ENCODE data around the gene CSGALNACT2.

DNA sequence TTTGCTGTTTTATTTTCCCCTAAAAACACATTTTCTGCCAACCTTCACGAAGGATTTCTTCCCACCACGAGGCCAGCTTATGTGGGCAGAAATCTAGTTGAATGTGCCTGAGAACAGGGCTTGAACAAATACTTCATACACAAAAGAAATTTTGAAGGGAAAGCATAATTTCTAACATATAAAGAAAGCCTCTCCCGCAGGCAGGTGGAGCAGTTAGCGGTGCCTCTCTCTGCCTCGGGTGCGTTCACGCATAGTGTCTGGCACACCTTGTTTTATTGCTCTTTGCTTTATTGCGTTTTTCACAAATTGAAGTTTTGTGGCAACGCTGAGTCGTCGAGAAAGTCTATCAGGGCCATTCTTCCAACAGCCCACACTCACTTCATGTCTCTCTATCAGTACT lies 7.0 kb upstream of the CSGALNACT2 start:
- TF ChIP-seq, protein P1, sequence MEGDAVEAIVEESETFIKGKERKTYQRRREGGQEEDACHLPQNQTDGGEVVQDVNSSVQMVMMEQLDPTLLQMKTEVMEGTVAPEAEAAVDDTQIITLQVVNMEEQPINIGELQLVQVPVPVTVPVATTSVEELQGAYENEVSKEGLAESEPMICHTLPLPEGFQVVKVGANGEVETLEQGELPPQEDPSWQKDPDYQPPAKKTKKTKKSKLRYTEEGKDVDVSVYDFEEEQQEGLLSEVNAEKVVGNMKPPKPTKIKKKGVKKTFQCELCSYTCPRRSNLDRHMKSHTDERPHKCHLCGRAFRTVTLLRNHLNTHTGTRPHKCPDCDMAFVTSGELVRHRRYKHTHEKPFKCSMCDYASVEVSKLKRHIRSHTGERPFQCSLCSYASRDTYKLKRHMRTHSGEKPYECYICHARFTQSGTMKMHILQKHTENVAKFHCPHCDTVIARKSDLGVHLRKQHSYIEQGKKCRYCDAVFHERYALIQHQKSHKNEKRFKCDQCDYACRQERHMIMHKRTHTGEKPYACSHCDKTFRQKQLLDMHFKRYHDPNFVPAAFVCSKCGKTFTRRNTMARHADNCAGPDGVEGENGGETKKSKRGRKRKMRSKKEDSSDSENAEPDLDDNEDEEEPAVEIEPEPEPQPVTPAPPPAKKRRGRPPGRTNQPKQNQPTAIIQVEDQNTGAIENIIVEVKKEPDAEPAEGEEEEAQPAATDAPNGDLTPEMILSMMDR (IDR thresholded peaks at IDR 0.05): no peak
- TF ChIP-seq POLR2AphosphoS5 (IDR thresholded peaks at IDR 0.05; ENCODE audit: low read depth, low read length) (no peak), SIN3A (IDR thresholded peaks at IDR 0.05; ENCODE audit: borderline replicate concordance, insufficient read depth, low read depth, low read length) (no peak)
- TF ChIP-seq, protein P2, sequence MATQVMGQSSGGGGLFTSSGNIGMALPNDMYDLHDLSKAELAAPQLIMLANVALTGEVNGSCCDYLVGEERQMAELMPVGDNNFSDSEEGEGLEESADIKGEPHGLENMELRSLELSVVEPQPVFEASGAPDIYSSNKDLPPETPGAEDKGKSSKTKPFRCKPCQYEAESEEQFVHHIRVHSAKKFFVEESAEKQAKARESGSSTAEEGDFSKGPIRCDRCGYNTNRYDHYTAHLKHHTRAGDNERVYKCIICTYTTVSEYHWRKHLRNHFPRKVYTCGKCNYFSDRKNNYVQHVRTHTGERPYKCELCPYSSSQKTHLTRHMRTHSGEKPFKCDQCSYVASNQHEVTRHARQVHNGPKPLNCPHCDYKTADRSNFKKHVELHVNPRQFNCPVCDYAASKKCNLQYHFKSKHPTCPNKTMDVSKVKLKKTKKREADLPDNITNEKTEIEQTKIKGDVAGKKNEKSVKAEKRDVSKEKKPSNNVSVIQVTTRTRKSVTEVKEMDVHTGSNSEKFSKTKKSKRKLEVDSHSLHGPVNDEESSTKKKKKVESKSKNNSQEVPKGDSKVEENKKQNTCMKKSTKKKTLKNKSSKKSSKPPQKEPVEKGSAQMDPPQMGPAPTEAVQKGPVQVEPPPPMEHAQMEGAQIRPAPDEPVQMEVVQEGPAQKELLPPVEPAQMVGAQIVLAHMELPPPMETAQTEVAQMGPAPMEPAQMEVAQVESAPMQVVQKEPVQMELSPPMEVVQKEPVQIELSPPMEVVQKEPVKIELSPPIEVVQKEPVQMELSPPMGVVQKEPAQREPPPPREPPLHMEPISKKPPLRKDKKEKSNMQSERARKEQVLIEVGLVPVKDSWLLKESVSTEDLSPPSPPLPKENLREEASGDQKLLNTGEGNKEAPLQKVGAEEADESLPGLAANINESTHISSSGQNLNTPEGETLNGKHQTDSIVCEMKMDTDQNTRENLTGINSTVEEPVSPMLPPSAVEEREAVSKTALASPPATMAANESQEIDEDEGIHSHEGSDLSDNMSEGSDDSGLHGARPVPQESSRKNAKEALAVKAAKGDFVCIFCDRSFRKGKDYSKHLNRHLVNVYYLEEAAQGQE (IDR thresholded peaks at IDR 0.05; ENCODE audit: insufficient read depth in 1 of 2, low read depth in 2 of 2, low read length in 1 of 2): no peak

Data from Panc1 (cell line).